RWPE2 (cell line): ENCODE measurements around the gene HBG1.
"Not testable (repeated sequence)": the region's sequence is repeated elsewhere in the genome, so short reads cannot be mapped to it uniquely, and the experiment has no call there.

ENCODE experiments used
- ATAC-seq: fragments of 200-7000 bp; cut with Tn5 transposase; 3 replicates; pipeline ENCODE4 v1.9.1; 2021; ENCODE audit warnings: low read depth
- DNase-seq: peaks from one replicate; pipeline ENCODE4 v3.0.0-alpha.2; 2020; ENCODE audit warnings: low spot score
- H3K27ac ChIP-seq: fragments of 450-650 bp; 2 replicates; pipeline ENCODE4 v1.5.1; 2017; ENCODE audit warnings: mild to moderate bottlenecking; ENCODE audit not compliant: poor library complexity, severe bottlenecking
- H3K27me3 ChIP-seq: fragments of 250-450 bp; sonication (Bioruptor Pico); 2 replicates; pipeline ENCODE4 v1.5.1; 2021; ENCODE audit warnings: mild to moderate bottlenecking, moderate library complexity; ENCODE audit not compliant: insufficient read depth, poor library complexity, severe bottlenecking
- H3K36me3 ChIP-seq: fragments of 250-450 bp; sonication (Bioruptor Pico); 2 replicates; pipeline ENCODE4 v1.5.1; 2020; ENCODE audit warnings: low read depth, mild to moderate bottlenecking, moderate library complexity
- H3K4me1 ChIP-seq: fragments of 250-450 bp; sonication (Bioruptor Pico); 2 replicates; pipeline ENCODE4 v1.5.1; 2021; ENCODE audit warnings: mild to moderate bottlenecking, moderate library complexity; ENCODE audit not compliant: insufficient read depth, poor library complexity, severe bottlenecking
- H3K4me3 ChIP-seq: fragments of 250-450 bp; sonication (Bioruptor Pico); 2 replicates; pipeline ENCODE4 v1.5.1; 2021; ENCODE audit warnings: mild to moderate bottlenecking, moderate library complexity; ENCODE audit not compliant: severe bottlenecking
- H3K9me3 ChIP-seq: fragments of 250-450 bp; sonication (Bioruptor Pico); 2 replicates; pipeline ENCODE4 v1.5.1; 2021; ENCODE audit warnings: mild to moderate bottlenecking, moderate library complexity; ENCODE audit not compliant: severe bottlenecking
- CTCF ChIP-seq: fragments of 450-650 bp; IDR thresholded peaks from one replicate; pipeline ENCODE4 v1.5.1; 2017; ENCODE audit warnings: mild to moderate bottlenecking, moderate library complexity; ENCODE audit not compliant: poor library complexity, severe bottlenecking

Gene HBG1

GRCh38 chr11:5249807-5250396 lies at the start of gene HBG1:
Gene HBG1 (minus strand): TSS chr11:5249857. CDS start chr11:5249804, 53 bp downstream.
- DNase-seq, H3K27ac ChIP-seq, H3K36me3 ChIP-seq, H3K27me3 ChIP-seq, H3K4me3 ChIP-seq, ATAC-seq, H3K9me3 ChIP-seq, H3K4me1 ChIP-seq: not testable (repeated sequence)

DNA sequence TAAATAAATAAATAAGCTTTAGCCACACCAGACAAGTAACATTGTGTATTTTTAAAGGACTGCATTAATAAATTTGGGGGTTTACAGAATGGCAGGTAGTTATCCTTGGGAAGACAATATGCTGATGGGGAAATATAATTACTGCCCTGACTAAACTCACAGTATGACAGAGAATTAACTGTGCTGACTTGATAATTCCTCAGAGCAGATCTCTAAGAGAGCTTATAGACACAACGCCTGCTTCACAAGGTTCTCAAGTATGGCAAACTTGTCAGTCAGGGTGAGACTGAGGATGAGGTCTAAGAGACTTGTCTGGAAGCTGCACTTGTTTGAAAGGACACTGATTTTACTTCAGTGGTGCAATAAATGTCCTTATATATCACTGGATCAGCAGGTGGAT lies 48.8 kb upstream of the HBG1 start:
- Histone ChIP-seq H3K27me3 (peaks cover 5% of the 10 kb centered on the region), H3K4me1 (no peaks in the 10 kb centered on the region), H3K27ac (no peak overlapping the region), H3K36me3 (no peaks in the 10 kb centered on the region), H3K9me3 (no peaks in the 10 kb centered on the region), H3K4me3 (no peak overlapping the region)
- TF ChIP-seq CTCF: no peak
- ATAC-seq (no peak), DNase-seq (no peak)

DNA sequence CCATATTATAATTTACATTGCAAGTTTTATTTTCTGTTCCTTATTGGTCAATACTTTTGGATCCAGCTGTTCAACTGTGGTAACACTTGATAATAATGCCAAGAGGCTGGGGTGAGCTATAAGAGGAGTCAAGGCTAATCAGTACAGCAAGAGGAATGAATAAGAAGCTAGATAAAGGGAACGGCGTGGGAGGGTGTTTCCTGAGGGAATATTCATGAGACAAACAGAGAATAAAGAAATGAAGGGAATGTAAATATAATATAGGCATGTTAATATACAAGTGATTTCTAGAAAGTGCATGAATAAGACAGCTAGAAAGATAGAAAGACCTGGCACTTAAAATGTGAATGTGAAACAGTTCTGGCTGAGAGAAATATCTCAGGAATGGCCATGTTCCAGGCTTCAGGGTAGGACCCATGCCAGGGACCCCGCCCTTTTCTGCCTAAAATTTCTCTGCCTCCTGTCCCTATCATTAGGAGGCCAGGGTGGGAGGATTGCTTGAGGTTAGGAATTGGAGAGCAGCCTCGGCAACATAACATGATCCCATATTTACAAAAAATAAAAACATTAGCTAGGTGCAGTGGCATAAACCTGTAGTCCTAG lies 48.2 kb upstream of the HBG1 start:
- TF ChIP-seq CTCF: no peak
- Histone ChIP-seq H3K4me1 (no peaks in the 10 kb centered on the region), H3K9me3 (no peaks in the 10 kb centered on the region), H3K36me3 (no peaks in the 10 kb centered on the region), H3K4me3 (no peak overlapping the region), H3K27me3 (peaks cover 5% of the 10 kb centered on the region), H3K27ac (no peak overlapping the region)
- ATAC-seq (no peak), DNase-seq (no peak)

DNA sequence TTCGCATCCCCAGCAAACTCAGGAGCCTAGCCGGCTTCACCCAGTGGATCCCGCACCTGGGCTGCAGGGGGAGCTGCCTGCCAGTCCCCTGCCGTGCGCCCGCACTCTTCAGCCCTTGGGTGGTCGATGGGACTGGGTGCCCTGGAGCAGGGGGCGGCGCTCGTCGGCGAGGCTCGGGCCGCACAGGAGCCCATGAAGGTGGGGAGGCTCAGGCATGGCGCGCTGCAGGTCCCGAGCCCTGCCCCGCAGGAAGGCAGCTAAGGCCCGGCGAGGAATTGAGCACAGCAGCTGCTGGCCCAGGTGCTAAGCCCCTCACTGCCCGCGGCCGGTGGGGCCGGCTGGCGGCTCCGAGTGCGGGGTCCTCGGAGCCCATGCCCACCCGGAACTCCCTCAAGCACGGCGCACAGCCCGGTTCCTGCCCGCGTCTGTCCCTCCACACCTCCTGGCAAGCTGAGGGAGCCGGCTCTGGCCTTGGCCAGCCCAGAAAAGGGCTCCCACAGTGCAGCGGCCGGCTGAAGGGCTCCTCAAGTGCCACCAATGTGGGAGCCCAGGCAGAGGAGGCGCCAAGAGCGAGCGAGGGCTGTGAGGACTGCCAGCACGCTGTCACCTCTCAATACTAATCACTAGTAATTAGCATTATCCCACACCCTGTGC lies 44.8 kb upstream of the HBG1 start:
- not testable (repeated sequence) for H3K4me1 ChIP-seq, H3K9me3 ChIP-seq, DNase-seq, H3K27me3 ChIP-seq, H3K27ac ChIP-seq, ATAC-seq, H3K4me3 ChIP-seq, H3K36me3 ChIP-seq

GRCh38 chr11:5293028-5293427 lies 43.4 kb upstream of the HBG1 start:
- H3K4me3 ChIP-seq: no peak overlapping the region
- peaks cover 2% of the 10 kb centered on the region for H3K27me3 ChIP-seq
- no peaks in the 10 kb centered on the region for H3K4me1 ChIP-seq
- no peak for TF ChIP-seq CTCF
- DNase-seq (no peak), ATAC-seq (no peak)
- H3K36me3 ChIP-seq: no peaks in the 10 kb centered on the region
- no peak overlapping the region for H3K27ac ChIP-seq
- H3K9me3 ChIP-seq: no peaks in the 10 kb centered on the region
